ENCODE measurements around the gene NNMT. TPM values are rescaled to one million over a fixed set of nuclear protein-coding genes. Genes with fewer than 3 reads are reported as not detected.

NNMT gene
- polyA plus RNA-seq, 1 of the 3 experiments (the other 2 are of a cell fraction) = 84.6 TPM

- Histone ChIP-seq H3K79me2 (ENCODE audit: insufficient read depth) (no peaks in the 10 kb centered on the region), H2AFZ (ENCODE audit: low read depth) (no peak overlapping the region), H3K9me2 (no peaks in the 10 kb centered on the region), H4K20me1 (ENCODE audit: insufficient read depth) (no peaks in the 10 kb centered on the region), H3K4me1 (ENCODE audit: control insufficient read depth in 1 of 2, insufficient read depth in 2 of 2, low read depth in 1 of 2, low read length in 1 of 2) (no peaks in the 10 kb centered on the region; a peak in 1 of 4 replicates), H3K27ac (ENCODE audit: low read depth in 2 of 2, low read length in 1 of 2) (no peak overlapping the region), H3K9ac (no peak overlapping the region), H3K36me3 (replicated peaks in 1 of 2; ENCODE audit: control insufficient read depth in 1 of 2, insufficient read depth in 2 of 2, low read length in 1 of 2) (no peaks in the 10 kb centered on the region), H3F3A (replicated peaks; ENCODE audit: insufficient read depth) (no peaks in the 10 kb centered on the region), H3K27me3 (ENCODE audit: insufficient read depth) (peaks cover 7% of the 10 kb centered on the region), H3K4me3 (ENCODE audit: low read depth in 2 of 2, low read length in 1 of 2) (no peak overlapping the region), H3K4me2 (no peak overlapping the region), H3K9me3 (no peaks in the 10 kb centered on the region)
- ChIA-PET POLR2A (no interaction called here), CTCF (interaction anchor here (1.2 to 11.8 kb wide), 13 partner anchors 10 to 453 kb away, joined by 3 to 445 read pairs (median 53); no protein-coding TSS in a partner anchor)
- no peak for DNase-seq
- 63% methylated on average over 7 of the region's 10 CpGs for WGBS (ENCODE audit: low lambda C conversion rate)
- TF ChIP-seq NFIC (IDR thresholded peaks at IDR 0.05; ENCODE audit: borderline replicate concordance) (no peak), SMC3 (IDR thresholded peaks at IDR 0.05; ENCODE audit: low read depth, low read length) (no peak), CHD2 (IDR thresholded peaks at IDR 0.05; ENCODE audit: low read length, partially characterized antibody) (no peak), EP300 (IDR thresholded peaks at IDR 0.05; ENCODE audit: borderline replicate concordance in 1 of 2, low read depth in 1 of 2, low read length in 1 of 2) (no peak), TEAD4 (IDR thresholded peaks at IDR 0.05; ENCODE audit: borderline replicate concordance, insufficient read depth) (no peak), NRF1 (IDR thresholded peaks at IDR 0.05; ENCODE audit: low read depth, low read length) (no peak), POLR2AphosphoS5 (IDR thresholded peaks at IDR 0.05; ENCODE audit: low read depth, low read length) (no peak), RXRA (IDR thresholded peaks at IDR 0.05; ENCODE audit: borderline replicate concordance, low read depth) (no peak), RFX5 (IDR thresholded peaks at IDR 0.05; ENCODE audit: low read length) (no peak), USF1 (IDR thresholded peaks at IDR 0.05; ENCODE audit: borderline replicate concordance, low read depth) (no peak), SIN3A (IDR thresholded peaks at IDR 0.05; ENCODE audit: borderline replicate concordance, low read depth, low read length) (no peak), FOXJ3 (CRISPR knock-in tag; IDR thresholded peaks at IDR 0.05) (no peak), RAD21 (IDR thresholded peaks at IDR 0.05; ENCODE audit: low read length) (no peak), GATA2 (CRISPR knock-in tag; IDR thresholded peaks at IDR 0.05) (no peak), JUND (IDR thresholded peaks at IDR 0.05) (no peak), ZBTB33 (IDR thresholded peaks at IDR 0.05; ENCODE audit: borderline replicate concordance, low read depth) (no peak)
- TF ChIP-seq, protein P1, sequence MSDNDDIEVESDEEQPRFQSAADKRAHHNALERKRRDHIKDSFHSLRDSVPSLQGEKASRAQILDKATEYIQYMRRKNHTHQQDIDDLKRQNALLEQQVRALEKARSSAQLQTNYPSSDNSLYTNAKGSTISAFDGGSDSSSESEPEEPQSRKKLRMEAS (IDR thresholded peaks at IDR 0.05; ENCODE audit: low read depth) = no peak
These were observed 37.1 kb upstream of the NNMT start for GRCh38 chr11:114259124-114259526.
